GM18861 (cell line): ENCODE results near the gene OR2S2.

ENCODE experiments used
- ATAC-seq: cut with Tn5 transposase; IDR thresholded peaks from one replicate; pipeline ENCODE4 v1.9.1; 2021; ENCODE audit not compliant: unreplicated experiment

The OR2S2 gene

DNA sequence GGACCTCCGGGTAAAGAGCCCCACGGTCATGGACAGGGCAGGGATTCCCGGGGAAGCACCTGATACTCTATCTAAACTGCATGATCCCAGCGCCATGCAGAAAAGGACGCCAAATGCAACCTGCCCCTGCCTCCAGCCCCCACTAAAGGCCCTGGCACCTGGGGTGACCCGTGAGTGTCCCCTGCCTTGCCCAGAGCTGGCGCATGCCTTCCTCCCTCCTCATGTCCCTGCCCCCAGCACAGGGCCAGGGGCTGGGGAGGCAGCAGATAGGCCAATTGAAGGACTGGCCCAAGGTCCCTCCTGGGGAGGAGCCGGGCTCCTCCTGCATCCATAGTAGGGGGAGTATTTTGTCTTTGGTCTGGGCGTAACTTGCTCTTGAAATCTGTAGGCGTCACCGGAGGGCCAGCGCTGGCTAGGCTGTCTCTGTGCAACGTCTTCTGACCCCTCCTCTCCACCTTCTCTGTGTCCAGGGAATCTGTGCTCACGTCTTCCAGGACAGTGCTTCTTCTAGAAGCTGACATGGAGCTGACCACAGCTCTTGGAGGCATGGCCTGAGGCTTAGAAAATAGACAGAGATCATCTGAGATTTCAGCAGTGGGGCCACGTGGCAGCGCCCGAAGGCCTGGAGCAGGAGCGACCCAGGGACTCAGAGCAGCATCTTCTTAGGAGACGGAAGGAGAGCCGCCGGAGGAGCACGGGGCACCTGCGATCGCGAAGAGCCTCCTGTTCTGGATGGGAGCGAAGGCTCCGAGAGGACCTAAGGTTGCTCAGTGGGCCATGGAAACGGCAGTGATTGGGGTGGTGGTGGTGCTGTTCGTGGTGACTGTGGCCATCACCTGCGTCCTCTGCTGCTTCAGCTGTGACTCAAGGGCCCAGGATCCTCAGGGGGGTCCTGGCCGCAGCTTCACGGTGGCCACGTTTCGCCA lies 48.0 kb downstream of the OR2S2 start:
- no peak for ATAC-seq

DNA sequence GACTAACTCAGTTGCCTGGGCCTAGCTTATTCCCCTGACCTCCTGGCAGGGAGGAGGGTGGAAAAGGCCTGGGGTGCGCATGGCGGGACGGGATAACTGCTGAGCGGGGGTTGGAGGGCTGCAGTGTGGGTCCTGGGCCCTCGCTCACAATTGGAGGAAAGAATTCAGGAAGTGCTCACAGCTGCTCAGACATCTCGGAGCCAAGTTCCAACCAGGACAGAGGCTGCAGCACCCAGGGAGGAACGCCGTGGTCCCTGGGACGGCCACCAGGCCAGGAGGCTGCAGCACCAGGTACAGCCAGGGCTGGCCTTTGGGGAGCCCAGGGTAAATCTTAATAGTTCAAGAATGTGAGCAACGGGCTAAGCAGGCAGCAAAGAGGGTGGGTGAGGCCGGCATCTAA lies 48.7 kb downstream of the OR2S2 start, which contains the start of gene SPAAR:
TSS of gene SPAAR (plus strand) at position 217 of the 400 bp plus-strand sequence. CDS start 974 bp downstream, outside the sequence.
- no peak for ATAC-seq

DNA sequence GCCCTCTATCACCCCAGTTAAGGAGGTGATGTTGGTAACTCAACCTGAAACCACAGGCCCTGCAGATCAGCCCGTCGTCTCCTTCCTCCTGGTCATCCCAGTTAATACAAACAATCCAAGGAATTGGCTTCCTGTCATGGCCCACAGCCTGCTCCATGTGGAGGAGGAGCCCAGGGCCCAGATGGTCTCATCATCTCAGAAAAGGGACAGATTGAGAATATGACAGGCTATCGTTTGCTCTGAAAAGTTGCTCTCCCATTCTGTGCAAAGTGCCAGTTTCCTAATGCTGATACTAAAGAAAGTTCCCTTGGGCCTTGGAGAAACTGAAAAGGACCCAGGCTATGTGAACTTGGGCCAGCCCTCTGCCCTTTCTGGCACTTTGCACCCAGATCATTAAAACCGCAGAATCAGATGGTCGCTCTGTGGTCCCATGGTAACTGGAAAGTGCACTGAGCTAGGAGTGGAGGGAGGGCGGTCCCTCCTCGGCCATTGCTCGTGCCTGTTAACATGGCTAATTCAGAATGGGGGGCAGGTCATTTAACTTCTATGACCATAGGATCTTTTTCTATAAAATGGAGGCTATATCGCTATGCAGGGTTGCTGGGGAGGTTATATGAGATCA lies 49.3 kb downstream of the OR2S2 start:
- ATAC-seq = no peak

DNA sequence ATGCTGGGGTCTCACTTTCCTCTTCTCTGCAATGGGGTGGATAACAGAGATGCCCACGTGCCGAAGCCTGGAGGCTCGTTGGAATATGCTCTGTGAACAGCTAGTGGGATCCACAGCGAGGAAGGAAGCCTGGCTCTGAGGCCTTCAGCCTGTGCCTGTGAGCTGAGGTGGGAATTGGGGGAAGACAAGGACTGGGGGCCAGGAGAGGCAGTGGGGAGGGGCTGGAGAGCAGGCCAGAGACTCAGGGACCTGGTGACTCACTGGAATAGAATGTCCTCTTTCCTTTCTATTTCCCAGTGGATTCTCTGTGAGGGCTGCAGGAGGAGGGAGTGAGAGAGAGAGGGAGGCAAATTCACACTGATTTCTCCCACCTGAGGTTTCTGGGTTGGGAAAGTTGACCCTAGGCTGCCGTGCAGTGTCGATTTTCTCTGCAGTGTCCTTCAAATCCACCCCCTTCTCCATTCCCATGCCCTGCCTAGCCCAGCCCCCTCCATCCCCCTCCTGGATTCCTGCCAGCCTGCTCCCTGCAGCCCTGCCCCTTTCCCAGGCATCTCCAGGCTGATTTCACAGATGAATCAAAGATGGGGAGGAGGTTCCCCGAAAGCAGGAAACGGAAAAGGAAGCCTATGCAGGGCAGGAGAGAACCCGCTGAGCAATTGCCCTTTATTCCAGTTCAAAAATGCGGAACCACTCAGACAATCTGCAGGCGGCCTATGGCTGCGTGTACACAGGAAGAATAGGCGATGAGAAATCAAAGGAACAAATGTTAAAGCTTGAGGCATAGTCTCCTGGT lies 50.0 kb downstream of the OR2S2 start:
- no peak for ATAC-seq
